GM20000 (cell line): ENCODE results near the gene HPSE2.

Source experiments
- DNase-seq: peaks from one replicate; pipeline ENCODE4 v3.0.0; 2012; ENCODE audit warnings: low spot score
- TF ChIP-seq, protein P1 (sequence below): IDR thresholded peaks from 2 replicates; pipeline ENCODE4 v1.5.1; 2012; ENCODE audit warnings: mild to moderate bottlenecking, control low read depth; ENCODE audit errors: extremely low read depth, missing control alignments

Gene HPSE2

DNA sequence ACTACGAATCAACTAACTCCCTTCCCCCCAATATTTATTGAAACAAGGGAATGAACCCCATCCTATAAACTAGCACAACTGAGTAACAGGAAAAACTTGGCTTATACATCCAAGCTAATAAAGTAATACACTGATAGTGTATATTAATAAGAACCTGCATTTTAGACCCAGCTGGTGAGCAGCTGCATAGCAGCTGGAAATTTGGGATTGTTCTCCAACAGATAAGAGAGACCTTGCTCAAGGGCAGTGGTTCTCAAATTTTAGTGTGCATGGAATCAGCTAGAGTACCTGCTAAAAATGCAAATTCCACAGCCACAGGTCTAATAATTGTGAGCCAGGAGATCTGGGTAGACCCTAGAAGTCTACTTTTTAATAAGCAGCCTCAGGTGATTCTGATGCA, 404.3 kb downstream of the HPSE2 start:
- no peak for DNase-seq
- TF ChIP-seq, protein P1, sequence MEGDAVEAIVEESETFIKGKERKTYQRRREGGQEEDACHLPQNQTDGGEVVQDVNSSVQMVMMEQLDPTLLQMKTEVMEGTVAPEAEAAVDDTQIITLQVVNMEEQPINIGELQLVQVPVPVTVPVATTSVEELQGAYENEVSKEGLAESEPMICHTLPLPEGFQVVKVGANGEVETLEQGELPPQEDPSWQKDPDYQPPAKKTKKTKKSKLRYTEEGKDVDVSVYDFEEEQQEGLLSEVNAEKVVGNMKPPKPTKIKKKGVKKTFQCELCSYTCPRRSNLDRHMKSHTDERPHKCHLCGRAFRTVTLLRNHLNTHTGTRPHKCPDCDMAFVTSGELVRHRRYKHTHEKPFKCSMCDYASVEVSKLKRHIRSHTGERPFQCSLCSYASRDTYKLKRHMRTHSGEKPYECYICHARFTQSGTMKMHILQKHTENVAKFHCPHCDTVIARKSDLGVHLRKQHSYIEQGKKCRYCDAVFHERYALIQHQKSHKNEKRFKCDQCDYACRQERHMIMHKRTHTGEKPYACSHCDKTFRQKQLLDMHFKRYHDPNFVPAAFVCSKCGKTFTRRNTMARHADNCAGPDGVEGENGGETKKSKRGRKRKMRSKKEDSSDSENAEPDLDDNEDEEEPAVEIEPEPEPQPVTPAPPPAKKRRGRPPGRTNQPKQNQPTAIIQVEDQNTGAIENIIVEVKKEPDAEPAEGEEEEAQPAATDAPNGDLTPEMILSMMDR = no peak

DNA sequence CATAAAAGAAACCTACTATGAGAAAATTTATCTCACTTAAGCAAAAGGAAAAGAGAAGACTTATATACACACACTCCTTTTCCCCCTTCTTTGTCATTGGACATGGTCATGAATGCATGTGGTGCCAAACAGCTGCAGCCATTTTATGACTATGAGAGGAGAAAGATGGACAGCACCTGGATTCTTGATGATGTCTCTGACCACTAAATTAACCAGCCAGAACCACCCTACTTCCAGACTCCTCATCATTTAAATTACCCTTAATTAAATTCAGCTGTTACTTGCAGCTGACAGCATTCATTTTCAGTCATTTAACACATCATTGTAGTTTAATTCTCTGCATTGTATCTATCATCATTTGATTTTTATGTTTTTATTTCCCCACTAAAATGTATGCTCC, 409.9 kb downstream of the HPSE2 start:
- DNase-seq = no peak
- TF ChIP-seq, protein P1 = no peak

DNA sequence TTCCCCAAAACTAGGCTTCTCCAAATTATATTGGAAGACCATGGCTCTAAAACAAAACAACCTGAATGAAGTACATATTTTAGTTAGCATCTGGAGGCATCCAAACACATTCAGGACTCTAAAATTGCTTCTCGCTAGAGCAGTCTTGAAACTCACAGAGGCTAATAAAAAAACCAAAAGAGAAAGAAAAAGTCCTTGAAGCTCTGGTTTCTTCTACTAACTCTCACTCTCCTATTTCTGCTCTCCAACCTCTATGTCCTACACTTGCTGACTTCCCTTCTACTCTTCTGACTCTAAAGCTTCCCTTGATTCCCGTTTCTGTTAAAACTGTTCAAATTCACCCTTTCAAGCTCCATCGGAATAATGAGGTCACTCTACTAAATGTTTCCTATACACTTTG, 418.3 kb downstream of the HPSE2 start:
- TF ChIP-seq, protein P1 = no peak
- DNase-seq = no peak

DNA sequence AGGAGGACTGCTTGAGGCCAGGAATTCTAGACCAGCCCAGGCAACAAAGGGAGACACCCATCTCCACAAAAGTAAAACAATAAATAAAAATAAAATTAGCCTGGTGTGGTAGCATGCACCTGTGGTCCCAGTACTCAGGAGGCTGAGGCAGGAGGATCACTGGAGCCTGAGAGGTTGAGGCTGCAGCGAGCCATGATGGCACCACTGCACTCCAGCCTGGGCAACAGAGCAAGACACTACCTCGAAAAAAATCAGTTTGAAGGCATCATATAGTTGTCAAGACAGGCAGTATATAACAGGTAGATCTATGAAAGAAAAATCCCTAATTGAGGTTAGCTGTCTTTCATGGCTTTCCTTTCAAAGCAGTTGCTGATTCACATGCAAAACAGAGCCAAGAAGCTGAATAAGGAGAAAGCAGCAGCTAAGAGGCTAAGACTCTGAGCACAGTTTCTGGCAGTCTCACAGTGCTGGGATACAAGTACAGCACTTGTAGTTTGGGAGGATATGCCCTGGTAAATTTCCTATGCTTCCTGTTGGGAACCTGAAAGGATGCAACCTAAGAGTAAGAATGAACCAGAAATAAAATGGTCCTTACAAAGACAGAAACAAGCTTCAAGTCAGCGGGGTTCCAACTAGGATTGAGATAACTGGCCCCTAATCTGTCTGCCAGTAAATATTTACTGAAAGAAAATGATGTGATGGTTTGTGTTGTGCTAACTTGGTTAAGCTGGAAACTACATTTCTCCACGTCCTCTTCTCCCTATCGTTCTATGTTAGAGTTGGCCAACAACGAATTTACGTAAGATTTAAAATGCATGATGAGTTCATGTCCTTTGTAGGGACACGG, 420.4 kb downstream of the HPSE2 start:
- TF ChIP-seq, protein P1 = no peak
- no peak for DNase-seq

DNA sequence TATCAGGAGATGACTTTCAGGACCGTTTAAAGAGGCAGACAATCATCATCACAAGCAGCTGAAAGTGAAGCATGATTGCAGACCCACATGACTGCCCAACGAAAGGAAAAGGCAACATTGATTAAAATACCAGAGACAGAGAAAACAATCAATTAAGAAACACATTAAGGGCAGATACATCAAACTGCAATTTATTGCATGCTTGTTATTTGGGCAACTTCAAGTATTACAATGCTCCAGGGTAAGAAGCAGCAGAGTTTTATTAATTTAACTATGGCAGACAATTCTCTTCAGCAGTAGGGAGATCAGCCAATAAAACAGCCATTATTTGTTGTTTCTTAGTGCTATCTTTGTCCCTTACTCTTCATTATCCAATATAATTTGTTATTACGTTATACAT, 421.2 kb downstream of the HPSE2 start:
- DNase-seq = no peak

DNA sequence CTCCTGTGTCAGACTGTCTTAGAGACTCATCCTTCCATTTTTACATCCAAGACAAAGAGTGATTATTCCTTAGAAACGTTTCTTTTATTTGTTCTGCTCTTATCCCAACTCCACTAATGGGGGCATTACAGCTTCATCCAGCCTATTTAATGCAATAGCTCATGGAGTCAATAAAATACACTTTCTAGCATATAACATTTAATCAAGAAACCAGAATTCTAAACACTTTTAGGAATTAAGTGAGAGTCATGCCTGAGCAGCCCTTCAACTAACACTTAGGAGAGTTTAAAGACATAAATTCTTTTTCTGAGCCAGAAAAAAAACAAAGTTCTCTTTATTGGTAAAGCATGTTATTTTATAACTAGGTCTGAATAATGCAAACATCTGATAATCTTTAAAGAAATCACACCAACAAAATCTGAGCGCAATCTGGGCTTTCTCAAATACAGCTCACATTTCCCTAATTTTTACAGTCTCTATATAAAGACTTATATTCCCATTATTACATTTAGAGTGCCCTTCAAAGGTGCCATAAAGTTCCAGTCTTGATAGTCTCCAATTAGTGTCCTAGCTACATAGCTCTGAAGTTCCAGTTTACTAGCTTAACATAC, 427.3 kb downstream of the HPSE2 start:
- DNase-seq = no peak
- TF ChIP-seq, protein P1 = no peak

More for the DNA sequence above, 421.2 kb downstream of the HPSE2 start:
- TF ChIP-seq, protein P1 = no peak

DNA sequence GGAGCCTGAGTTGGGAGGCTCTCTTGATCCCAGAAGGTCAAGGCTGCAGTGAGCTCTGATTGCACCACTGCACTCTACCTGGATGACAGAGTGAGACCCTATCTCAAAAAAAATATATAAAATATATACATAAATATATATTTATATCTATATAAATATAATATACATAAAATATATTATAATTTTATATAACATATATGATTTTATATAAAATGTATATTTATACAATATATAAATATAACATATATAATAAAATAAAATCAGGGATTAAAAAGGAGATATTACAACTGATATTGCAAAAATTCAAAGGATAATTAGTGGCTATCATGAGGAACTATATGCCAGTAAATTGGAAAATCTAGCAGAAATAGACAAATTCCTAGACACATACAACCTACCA, 435.4 kb downstream of the HPSE2 start:
- TF ChIP-seq, protein P1 = no peak
- no peak for DNase-seq
